Peyer's patch (tissue), 4 donors: ENCODE data around the gene CTSO. TPM values are rescaled to one million over a fixed set of nuclear protein-coding genes. Genes with fewer than 3 reads are reported as not detected.

Experiments
- DNase-seq, 3 donors: peaks; one replicate each; pipeline ENCODE4 v3.0.0-alpha.2; 2017 to 2019
- H3K27ac ChIP-seq, 4 donors: fragments of 200-600 bp; sonication (generic); one replicate each; pipeline ENCODE4 v1.5.1; 2016 to 2019
- H3K27me3 ChIP-seq, 2 donors: fragments of 200-600 bp; sonication (generic); one replicate each; pipeline ENCODE4 v1.5.1; 2019
- H3K36me3 ChIP-seq, 3 donors: fragments of 200-600 bp; sonication (generic); one replicate each; pipeline ENCODE4 v1.5.1; 2016 to 2019
- H3K4me1 ChIP-seq, 4 donors: fragments of 200-600 bp; sonication (generic); one replicate each; pipeline ENCODE4 v1.5.1; 2016 to 2019
- H3K4me3 ChIP-seq, 4 donors: fragments of 200-600 bp; sonication (generic); 1 replicate in 3 of 4; 2 replicates in 1 of 4; pipeline ENCODE4 v1.5.1; 2016 to 2019; ENCODE audit warnings: mild to moderate bottlenecking in 1 of 4
- H3K9me3 ChIP-seq, 4 donors: fragments of 200-600 bp; sonication (generic); one replicate each; pipeline ENCODE4 v1.5.1; 2016 to 2019; ENCODE audit warnings: mild to moderate bottlenecking in 1 of 4
- POLR2A ChIP-seq, 2 donors: fragments of 450-650 bp; IDR thresholded peaks; one replicate each; pipeline ENCODE4 v1.5.1; 2017; ENCODE audit warnings: antibody characterized with exemption in 2 of 2, mild to moderate bottlenecking in 2 of 2, moderate library complexity in 2 of 2
- total RNA-seq, 4 donors: library from RNA; depleted of rRNA; stranded (reverse); fragments of >200 nt; gene quantifications; one replicate each; pipeline ENCODE4 v1.1.0, GENCODE V29; 2016
- TF ChIP-seq, protein P1 (sequence below), 6 experiments: fragments of 450-650 bp in 4 of 6; fragments of 200-600 bp in 2 of 6; sonication (generic) in 1 of 6; IDR thresholded peaks; one replicate each; pipeline ENCODE4 v1.5.1; 2017 to 2019; ENCODE audit warnings: antibody characterized with exemption in 6 of 6, mild to moderate bottlenecking in 3 of 6, moderate library complexity in 1 of 6

The CTSO gene
- total RNA-seq, 4 donors from 2014 or later, result 9.1 to 18.4 (median 12.7) TPM

- no peak for TF ChIP-seq POLR2A (IDR thresholded peaks at IDR 0.05)
- TF ChIP-seq, protein P1, sequence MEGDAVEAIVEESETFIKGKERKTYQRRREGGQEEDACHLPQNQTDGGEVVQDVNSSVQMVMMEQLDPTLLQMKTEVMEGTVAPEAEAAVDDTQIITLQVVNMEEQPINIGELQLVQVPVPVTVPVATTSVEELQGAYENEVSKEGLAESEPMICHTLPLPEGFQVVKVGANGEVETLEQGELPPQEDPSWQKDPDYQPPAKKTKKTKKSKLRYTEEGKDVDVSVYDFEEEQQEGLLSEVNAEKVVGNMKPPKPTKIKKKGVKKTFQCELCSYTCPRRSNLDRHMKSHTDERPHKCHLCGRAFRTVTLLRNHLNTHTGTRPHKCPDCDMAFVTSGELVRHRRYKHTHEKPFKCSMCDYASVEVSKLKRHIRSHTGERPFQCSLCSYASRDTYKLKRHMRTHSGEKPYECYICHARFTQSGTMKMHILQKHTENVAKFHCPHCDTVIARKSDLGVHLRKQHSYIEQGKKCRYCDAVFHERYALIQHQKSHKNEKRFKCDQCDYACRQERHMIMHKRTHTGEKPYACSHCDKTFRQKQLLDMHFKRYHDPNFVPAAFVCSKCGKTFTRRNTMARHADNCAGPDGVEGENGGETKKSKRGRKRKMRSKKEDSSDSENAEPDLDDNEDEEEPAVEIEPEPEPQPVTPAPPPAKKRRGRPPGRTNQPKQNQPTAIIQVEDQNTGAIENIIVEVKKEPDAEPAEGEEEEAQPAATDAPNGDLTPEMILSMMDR (IDR thresholded peaks at IDR 0.05), result no peak
- Histone ChIP-seq H3K27ac (no peak overlapping the region), H3K4me1 (peaks cover 0 to 3% (median 0%) of the 10 kb centered on the region in 4 donors), H3K36me3 (no peaks in the 10 kb centered on the region), H3K4me3 (no peak overlapping the region), H3K9me3 (no peaks in the 10 kb centered on the region), H3K27me3 (no peaks in the 10 kb centered on the region)
- DNase-seq, result no peak
These were observed 62.6 kb downstream of the CTSO start for GRCh38 chr4:155891058-155891457.

- DNase-seq, result no peak
- Histone ChIP-seq H3K36me3 (no peaks in the 10 kb centered on the region), H3K4me1 (peaks cover 0 to 3% (median 0%) of the 10 kb centered on the region in 4 donors), H3K27ac (no peak overlapping the region), H3K27me3 (no peaks in the 10 kb centered on the region), H3K4me3 (no peak overlapping the region), H3K9me3 (no peaks in the 10 kb centered on the region)
- no peak for TF ChIP-seq POLR2A (IDR thresholded peaks at IDR 0.05)
- TF ChIP-seq, protein P1 (IDR thresholded peaks at IDR 0.05), result no peak
These were observed 63.7 kb downstream of the CTSO start for GRCh38 chr4:155889946-155890345.

- DNase-seq, result no peak
- Histone ChIP-seq H3K9me3 (no peaks in the 10 kb centered on the region), H3K4me3 (no peak overlapping the region), H3K27ac (no peak overlapping the region), H3K36me3 (no peaks in the 10 kb centered on the region), H3K4me1 (peaks cover 0 to 3% (median 0%) of the 10 kb centered on the region in 4 donors), H3K27me3 (no peaks in the 10 kb centered on the region)
- TF ChIP-seq, protein P1 (IDR thresholded peaks at IDR 0.05), result no peak
- TF ChIP-seq POLR2A (IDR thresholded peaks at IDR 0.05), result no peak
These were observed 64.5 kb downstream of the CTSO start for GRCh38 chr4:155889031-155889793.

GRCh38 chr4:155887847-155888570 lies 65.7 kb downstream of the CTSO start:
- TF ChIP-seq POLR2A (IDR thresholded peaks at IDR 0.05), result no peak
- TF ChIP-seq, protein P1 (IDR thresholded peaks at IDR 0.05), result no peak
- Histone ChIP-seq H3K4me1 (peaks cover 0 to 3% (median 0%) of the 10 kb centered on the region in 4 donors), H3K27ac (no peak overlapping the region), H3K36me3 (no peaks in the 10 kb centered on the region), H3K9me3 (no peaks in the 10 kb centered on the region), H3K27me3 (no peaks in the 10 kb centered on the region), H3K4me3 (no peak overlapping the region)
- DNase-seq, result no peak

DNA sequence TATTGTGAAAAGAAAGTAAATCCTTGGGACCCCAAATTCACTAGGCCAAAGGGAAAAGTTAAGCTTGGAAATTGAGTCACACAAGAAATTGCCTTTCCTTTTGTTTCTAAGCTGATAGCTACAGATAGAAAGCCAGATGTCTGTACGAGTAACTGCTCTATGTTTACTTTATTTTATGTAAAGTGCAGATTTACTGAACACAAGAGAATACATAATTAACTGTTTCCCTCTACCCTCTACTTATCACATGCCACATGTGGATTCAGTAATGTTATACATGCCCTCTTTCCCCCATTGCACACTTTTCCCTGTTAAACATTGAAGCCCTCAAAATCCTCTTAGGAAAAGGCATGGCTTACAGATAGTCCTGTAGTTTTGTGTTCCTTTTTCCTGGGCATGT lies 66.6 kb downstream of the CTSO start:
- no peak for TF ChIP-seq POLR2A (IDR thresholded peaks at IDR 0.05)
- TF ChIP-seq, protein P1 (IDR thresholded peaks at IDR 0.05), result no peak
- H3K9me3 ChIP-seq, result no peaks in the 10 kb centered on the region
- H3K36me3 ChIP-seq, result no peaks in the 10 kb centered on the region
- H3K4me1 ChIP-seq, result peaks cover 0 to 3% (median 0%) of the 10 kb centered on the region in 4 donors
- no peak for DNase-seq
- no peak overlapping the region for H3K4me3 ChIP-seq
- no peaks in the 10 kb centered on the region for H3K27me3 ChIP-seq
- no peak overlapping the region for H3K27ac ChIP-seq
